GM12892 (cell line): Measurements from ENCODE around the gene TMLHE.
"Not testable (repeated sequence)": the region's sequence is repeated elsewhere in the genome, so short reads cannot be mapped to it uniquely, and the experiment has no call there.

ENCODE experiments used
- POLR2A ChIP-seq: IDR thresholded peaks from 2 replicates; pipeline ENCODE4 v1.6.1; 2011; ENCODE audit warnings: low read depth, low read length, control low read depth
- POLR2AphosphoS5 ChIP-seq: IDR thresholded peaks from 2 replicates; pipeline ENCODE4 v1.6.1; 2011; ENCODE audit warnings: low read depth, low read length, control low read depth
- TAF1 ChIP-seq: IDR thresholded peaks from 2 replicates; pipeline ENCODE4 v1.6.1; 2011; ENCODE audit warnings: low read depth, mild to moderate bottlenecking, control low read depth, low read length, borderline replicate concordance

GRCh38 chrX:155527023-155527422, 85.7 kb downstream of the TMLHE start:
- not testable (repeated sequence) for TF ChIP-seq POLR2A, POLR2AphosphoS5, TAF1
